A549 (cell line): Measurements from ENCODE around the gene MAPKAPK5.

ENCODE experiments used
- CBX2 ChIP-seq: fragments of 200-600 bp; sonication (generic); IDR thresholded peaks from 2 replicates; pipeline ENCODE4 v1.6.1; 2016; ENCODE audit warnings: low read depth, mild to moderate bottlenecking, borderline replicate concordance
- CTCF ChIP-seq: fragments of >200 bp; sonication (Bioruptor Twin); formaldehyde crosslinking; IDR thresholded peaks from 3 replicates; pipeline ENCODE4 v1.5.1; 2016

- TF ChIP-seq CTCF (no peak), CBX2 (no peak)
Measured at GRCh38 chr12:111907740-111908139, 65.7 kb downstream of the MAPKAPK5 start.
